ENCODE measurements around the gene MEG3. TPM values are rescaled to one million over a fixed set of nuclear protein-coding genes. Genes with fewer than 3 reads are reported as not detected.
A peak's percentile ranks its signal among the peaks of the same experiment; 100 is the strongest.

MEG3 gene
- total RNA-seq, 1 experiment from 2014 or later, result 62.4 TPM

DNA sequence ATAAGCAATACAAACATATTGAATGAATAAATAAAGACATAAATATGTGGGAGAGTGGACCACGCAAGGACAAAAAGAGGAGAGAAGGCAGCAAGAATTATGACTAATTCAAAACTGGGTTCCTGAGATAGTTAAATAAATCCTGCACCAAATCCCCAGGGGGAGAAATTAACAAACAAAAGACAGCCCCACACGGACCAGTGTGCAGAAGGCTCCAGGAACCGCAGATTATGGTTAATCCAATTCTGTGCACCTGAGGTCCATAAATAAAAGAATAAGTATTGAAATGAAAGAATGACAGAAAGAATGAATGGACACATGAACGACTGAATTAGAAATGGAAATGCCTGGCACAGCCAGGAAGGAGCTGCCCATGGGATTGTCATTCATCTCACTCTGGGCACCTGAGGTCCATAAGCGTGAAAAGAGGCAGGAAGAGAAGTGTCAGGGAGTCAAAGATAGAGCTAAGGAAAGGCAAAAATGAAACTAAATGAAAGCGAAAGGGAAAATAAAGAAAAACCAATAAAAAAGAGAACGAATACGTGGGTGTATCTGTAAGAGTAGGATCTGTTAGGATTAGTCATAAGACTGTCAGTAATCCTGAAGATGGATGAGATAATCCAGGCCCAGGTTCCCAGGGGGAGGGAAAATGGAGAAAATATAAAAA lies 23.3 kb downstream of the MEG3 start:
- POLR2A ChIA-PET, result no interaction called here
- TF ChIP-seq, protein P1, sequence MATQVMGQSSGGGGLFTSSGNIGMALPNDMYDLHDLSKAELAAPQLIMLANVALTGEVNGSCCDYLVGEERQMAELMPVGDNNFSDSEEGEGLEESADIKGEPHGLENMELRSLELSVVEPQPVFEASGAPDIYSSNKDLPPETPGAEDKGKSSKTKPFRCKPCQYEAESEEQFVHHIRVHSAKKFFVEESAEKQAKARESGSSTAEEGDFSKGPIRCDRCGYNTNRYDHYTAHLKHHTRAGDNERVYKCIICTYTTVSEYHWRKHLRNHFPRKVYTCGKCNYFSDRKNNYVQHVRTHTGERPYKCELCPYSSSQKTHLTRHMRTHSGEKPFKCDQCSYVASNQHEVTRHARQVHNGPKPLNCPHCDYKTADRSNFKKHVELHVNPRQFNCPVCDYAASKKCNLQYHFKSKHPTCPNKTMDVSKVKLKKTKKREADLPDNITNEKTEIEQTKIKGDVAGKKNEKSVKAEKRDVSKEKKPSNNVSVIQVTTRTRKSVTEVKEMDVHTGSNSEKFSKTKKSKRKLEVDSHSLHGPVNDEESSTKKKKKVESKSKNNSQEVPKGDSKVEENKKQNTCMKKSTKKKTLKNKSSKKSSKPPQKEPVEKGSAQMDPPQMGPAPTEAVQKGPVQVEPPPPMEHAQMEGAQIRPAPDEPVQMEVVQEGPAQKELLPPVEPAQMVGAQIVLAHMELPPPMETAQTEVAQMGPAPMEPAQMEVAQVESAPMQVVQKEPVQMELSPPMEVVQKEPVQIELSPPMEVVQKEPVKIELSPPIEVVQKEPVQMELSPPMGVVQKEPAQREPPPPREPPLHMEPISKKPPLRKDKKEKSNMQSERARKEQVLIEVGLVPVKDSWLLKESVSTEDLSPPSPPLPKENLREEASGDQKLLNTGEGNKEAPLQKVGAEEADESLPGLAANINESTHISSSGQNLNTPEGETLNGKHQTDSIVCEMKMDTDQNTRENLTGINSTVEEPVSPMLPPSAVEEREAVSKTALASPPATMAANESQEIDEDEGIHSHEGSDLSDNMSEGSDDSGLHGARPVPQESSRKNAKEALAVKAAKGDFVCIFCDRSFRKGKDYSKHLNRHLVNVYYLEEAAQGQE (IDR thresholded peaks at IDR 0.05; ENCODE audit: insufficient read depth in 1 of 2, low read depth in 2 of 2, low read length in 1 of 2), result no peak
- TF ChIP-seq SIN3A (IDR thresholded peaks at IDR 0.05; ENCODE audit: borderline replicate concordance, insufficient read depth, low read depth, low read length), result no peak
- no peak for TF ChIP-seq POLR2AphosphoS5 (IDR thresholded peaks at IDR 0.05; ENCODE audit: low read depth, low read length)
- TF ChIP-seq, protein P2, sequence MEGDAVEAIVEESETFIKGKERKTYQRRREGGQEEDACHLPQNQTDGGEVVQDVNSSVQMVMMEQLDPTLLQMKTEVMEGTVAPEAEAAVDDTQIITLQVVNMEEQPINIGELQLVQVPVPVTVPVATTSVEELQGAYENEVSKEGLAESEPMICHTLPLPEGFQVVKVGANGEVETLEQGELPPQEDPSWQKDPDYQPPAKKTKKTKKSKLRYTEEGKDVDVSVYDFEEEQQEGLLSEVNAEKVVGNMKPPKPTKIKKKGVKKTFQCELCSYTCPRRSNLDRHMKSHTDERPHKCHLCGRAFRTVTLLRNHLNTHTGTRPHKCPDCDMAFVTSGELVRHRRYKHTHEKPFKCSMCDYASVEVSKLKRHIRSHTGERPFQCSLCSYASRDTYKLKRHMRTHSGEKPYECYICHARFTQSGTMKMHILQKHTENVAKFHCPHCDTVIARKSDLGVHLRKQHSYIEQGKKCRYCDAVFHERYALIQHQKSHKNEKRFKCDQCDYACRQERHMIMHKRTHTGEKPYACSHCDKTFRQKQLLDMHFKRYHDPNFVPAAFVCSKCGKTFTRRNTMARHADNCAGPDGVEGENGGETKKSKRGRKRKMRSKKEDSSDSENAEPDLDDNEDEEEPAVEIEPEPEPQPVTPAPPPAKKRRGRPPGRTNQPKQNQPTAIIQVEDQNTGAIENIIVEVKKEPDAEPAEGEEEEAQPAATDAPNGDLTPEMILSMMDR (IDR thresholded peaks at IDR 0.05), result no peak
- TF ChIP-seq TCF7L2 (IDR thresholded peaks at IDR 0.05; ENCODE audit: low read depth, low read length), result no peak
- no peak overlapping the region for H3K4me3 ChIP-seq (ENCODE audit: low read depth in 2 of 2, low read length in 2 of 2)
- ATAC-seq (no peak), DNase-seq (ENCODE audit: low read depth, low spot score) (no peak)
- no peaks in the 10 kb centered on the region for H3K36me3 ChIP-seq (ENCODE audit: control insufficient read depth, insufficient read depth, low read length)
- peak overlapping the region; percentile 12; the same call in 1 of the 2 replicates for H3K27ac ChIP-seq (ENCODE audit: low read length)
- BruUV-seq (replicated peaks), result no TSS peak
- CTCF ChIA-PET, result no interaction called here
- H3K4me1 ChIP-seq (ENCODE audit: control insufficient read depth, insufficient read depth, low read length), result no peaks in the 10 kb centered on the region
- in situ Hi-C loops (cut with HindIII; ENCODE audit: low pct_unique_long_range_greater_than_20kb, low sequenced_read_pairs), result no loop called here
- H3K9me3 ChIP-seq (ENCODE audit: control insufficient read depth, insufficient read depth, low read depth, low read length), result no peaks in the 10 kb centered on the region
- intact Hi-C loops (cut with micrococcal nuclease; ENCODE audit: unreplicated experiment), result no loop called here
- H3K27me3 ChIP-seq (ENCODE audit: control insufficient read depth, insufficient read depth, low read length), result no peaks in the 10 kb centered on the region

DNA sequence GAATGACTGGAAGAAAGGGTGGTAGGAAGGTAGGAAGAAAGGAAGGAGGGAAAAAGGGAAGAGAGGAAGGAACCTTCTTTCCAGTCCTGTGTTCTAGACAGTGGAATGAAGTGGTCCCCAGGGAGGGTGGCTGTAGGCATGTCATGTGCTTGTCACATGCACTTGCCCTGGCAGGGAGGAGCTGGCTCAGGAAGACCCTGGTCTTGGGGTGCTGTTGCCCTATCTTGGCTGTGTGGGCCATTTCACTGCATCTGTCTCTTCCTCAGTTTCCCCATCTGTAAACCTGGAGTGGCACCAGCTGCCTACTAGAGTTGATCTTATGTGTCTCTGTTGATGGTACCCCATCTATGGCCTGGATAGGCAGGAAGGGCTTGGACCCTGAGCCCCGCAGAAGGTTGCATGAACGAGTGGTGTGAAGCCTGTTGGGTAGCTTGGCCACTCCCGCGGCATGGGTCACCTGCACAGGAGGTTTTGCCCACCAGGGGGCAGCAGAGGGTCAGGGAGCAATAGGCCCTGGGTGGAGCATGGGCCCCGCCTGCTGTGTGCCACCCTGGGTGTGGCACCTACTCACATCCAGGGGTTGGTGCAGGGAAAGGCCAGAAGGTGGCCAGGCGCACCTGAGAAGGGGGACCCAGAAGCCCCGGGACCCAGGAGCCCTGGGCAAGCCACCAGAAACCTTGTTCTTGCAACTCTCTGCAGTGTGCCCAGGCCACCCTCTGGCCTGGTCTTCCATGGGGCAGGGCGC lies 25.1 kb downstream of the MEG3 start:
- intact Hi-C loops (cut with micrococcal nuclease; ENCODE audit: unreplicated experiment), result loop anchor here (2.0 kb wide), 1 partner anchor 50 kb away; no protein-coding TSS in a partner anchor
- no TSS peak for BruUV-seq (replicated peaks)

More for the DNA sequence above, 25.1 kb downstream of the MEG3 start:
- no peaks in the 10 kb centered on the region for H3K9me3 ChIP-seq (ENCODE audit: control insufficient read depth, insufficient read depth, low read depth, low read length)
- ATAC-seq (peak; percentile 94), DNase-seq (ENCODE audit: low read depth, low spot score) (no peak)
- H3K4me1 ChIP-seq (ENCODE audit: control insufficient read depth, insufficient read depth, low read length), result no peaks in the 10 kb centered on the region
- H3K27ac ChIP-seq (ENCODE audit: low read length), result no peak overlapping the region
- H3K36me3 ChIP-seq (ENCODE audit: control insufficient read depth, insufficient read depth, low read length), result no peaks in the 10 kb centered on the region
- in situ Hi-C loops (cut with HindIII; ENCODE audit: low pct_unique_long_range_greater_than_20kb, low sequenced_read_pairs), result no loop called here
- ChIA-PET CTCF (no interaction called here), POLR2A (interaction anchor here (0.7 kb wide), 1 partner anchor 15 kb away, joined by 3 read pairs; no protein-coding TSS in a partner anchor)
- TF ChIP-seq, protein P2 (IDR thresholded peaks at IDR 0.05), result peak; percentile 84
- TF ChIP-seq, protein P1 (IDR thresholded peaks at IDR 0.05; ENCODE audit: insufficient read depth in 1 of 2, low read depth in 2 of 2, low read length in 1 of 2), result no peak
- no peaks in the 10 kb centered on the region for H3K27me3 ChIP-seq (ENCODE audit: control insufficient read depth, insufficient read depth, low read length)
- no peak overlapping the region for H3K4me3 ChIP-seq (ENCODE audit: low read depth in 2 of 2, low read length in 2 of 2)

All from Panc1 (cell line).